HG02571 (cell line): ENCODE measurements around the gene MAFB.
"Not testable (repeated sequence)": the region's sequence is repeated elsewhere in the genome, so short reads cannot be mapped to it uniquely, and the experiment has no call there.

Source experiments
- ATAC-seq: cut with Tn5 transposase; IDR thresholded peaks from one replicate; pipeline ENCODE4 v1.9.1; 2021; ENCODE audit warnings: mild to moderate bottlenecking, moderate library complexity; ENCODE audit not compliant: unreplicated experiment

MAFB gene

DNA sequence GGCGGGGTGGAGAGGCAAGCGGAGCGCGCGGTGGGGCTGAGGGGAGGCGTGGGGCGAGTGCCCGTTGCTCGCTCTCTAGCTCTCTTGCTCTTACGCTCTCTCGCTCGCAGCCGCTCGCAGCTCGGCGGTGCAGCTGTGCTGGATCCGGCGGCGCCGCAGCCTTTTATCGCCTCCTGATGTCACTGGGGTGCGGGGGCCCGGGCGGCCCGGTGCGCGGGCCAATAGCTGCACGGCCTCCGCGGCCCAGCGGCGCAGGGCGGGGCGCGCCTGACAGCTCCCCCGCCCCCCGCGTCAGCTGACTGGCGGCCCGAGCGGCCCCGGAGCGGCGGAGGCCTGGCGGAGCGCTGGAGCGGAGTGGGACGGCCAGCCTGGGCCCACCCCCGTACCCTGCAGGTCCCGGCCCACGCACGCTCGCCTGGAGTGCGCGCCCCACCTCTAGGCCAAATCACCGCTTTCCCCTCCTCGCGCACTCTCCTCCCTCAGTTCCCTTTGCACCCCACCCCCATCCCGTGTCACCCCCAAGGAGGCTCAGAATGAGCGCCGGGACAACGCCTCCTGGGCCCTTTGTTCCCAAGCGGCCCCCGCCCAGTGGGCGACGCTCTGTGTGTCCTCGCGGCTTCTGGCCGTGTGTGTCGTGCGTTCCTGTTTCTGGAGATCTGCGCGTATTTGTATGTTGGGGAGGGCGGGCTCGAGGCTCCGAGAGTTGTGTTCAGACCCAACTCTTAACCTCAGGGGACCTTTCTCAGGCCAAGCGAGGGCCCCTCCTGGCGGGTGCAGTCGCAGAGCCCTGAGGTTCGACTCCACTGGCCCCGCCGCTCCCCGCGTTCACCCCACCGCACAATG, at the start of gene MAFB:
Gene MAFB, minus strand, starts transcription at position 137 of the 843 bp plus-strand sequence. CDS start 386 bp downstream, outside the sequence.
- no peak for ATAC-seq

DNA sequence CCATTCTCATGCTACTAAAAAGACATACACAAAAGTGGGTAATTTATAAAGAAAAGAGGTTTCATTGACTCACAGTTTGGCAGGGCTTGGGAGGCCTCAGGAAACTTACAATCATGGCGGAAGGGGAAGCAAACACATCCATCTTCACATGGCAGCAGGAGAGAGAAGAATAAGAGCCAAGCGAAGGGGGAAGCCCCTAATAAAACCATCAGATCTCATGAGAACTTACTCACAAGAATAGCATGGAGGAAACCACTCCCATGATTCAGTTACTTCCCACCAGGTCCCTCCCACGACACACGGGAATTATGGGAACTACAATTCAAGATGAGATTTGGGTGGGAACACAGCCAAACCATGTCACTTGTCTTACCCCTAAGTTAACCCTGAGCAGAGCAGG, 47.4 kb upstream of the MAFB start:
- not testable (repeated sequence) for ATAC-seq

DNA sequence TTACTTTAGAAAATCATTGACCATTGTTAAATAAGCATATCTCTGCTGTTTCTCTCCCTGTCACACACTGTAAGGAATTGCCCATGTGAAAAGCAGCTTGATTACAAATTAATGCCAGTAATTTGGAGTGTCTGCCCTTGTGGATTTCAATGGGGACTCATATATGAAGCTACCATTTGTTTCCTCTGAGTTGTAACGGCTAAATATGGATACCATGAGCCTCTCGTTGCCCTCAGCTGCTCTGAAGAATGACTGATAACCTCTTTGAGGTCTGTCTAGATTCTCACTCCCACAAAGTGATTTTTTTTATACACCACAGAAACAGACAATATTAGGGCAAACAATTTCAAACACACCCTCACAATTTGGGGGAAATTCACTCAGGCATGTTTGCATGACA, 40.0 kb upstream of the MAFB start:
- ATAC-seq, result no peak

DNA sequence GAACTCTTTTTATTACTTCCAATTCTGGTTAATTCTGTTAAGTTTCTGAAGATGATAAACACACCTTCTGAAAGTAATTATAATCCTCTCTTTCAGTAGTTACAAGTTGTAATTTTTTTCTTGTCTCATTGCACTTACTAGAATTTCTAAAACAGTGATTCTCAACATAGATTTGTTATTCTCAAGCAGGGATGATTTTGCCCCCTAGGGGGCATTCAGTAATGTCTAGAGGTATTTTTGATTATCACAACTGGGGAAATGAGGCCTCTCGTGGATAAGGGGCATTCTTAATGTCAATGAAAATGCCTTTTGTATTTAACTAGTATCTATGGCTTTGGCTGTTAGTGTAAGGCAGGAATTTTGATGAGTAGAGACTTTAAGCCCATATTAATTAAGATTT, 39.4 kb upstream of the MAFB start:
- ATAC-seq, result no peak

DNA sequence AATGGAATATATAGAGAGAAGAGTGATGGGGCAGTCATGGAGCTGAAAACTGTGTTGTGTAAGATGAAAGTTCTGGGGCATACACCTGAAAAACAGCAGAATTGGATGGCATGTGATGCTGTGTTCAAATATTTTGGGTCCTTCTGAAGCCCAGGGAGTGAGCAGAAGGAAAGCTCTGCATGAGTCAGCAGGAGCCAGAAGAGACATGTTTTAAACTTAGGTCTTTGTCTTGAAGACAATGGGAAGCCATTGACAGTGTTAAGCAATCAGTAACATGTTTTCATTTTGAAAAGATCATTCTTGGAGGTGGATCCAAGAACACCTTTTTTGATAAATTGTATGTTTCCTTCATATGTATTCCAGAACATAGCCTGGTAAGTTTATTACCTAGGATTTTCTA, 38.9 kb upstream of the MAFB start:
- ATAC-seq, result no peak

DNA sequence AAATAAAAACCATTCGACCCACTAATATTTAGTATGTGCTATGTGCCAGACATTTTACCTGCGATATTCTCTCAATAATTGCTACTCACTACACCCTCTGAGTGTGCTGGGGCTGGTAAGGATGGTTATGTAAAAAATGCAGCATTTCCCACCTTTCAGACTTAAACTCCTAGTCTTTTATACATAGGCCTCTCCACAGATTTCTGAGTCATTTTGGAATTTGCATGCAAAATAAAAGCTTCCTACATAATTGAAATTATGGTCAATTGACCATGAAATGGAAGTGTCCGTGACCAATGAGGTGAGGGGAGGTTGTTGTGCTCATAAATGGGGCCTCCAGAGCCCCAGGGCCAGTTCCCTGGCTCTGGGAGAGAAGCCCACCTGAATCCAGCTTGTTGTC, 37.7 kb upstream of the MAFB start:
- ATAC-seq, result no peak

DNA sequence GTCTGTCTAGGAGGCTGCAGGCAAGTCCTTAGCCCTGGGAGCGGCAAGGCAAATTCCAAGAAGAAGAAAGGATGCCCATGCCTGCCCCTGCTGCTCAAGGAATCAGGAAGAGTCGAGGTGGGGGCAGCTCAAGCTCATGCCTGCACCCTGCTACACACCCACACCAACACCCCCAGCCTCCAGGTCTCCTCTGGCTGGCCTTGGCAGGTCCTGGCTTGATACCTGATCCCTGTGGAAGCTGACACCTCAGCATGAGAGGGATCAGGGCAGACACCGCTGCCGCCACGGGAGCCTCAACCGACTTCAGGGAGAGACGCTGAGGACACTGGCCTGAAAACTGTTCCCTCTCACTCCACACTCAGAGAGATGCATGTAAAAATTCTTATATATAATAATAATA, 35.5 kb upstream of the MAFB start:
- ATAC-seq, result no peak

DNA sequence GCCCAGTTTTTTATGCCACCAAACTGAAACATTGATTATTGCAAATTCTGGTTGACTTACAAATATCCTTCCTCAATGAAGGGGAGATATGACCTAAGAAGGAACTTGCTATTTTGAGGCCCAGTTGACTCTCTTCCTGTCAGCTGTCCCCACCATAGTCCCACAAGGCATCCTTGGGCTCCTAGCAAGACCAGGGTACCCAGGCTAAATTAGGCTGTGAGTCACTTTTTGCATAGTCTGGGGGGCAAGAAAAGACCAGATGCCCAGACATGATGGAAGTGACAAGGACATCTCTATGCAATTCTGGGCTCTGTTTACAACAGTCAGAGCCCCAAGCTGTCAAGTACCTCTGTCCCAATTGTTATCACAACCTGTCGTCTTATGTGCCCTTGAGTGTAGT, 31.8 kb upstream of the MAFB start:
- ATAC-seq, result no peak

DNA sequence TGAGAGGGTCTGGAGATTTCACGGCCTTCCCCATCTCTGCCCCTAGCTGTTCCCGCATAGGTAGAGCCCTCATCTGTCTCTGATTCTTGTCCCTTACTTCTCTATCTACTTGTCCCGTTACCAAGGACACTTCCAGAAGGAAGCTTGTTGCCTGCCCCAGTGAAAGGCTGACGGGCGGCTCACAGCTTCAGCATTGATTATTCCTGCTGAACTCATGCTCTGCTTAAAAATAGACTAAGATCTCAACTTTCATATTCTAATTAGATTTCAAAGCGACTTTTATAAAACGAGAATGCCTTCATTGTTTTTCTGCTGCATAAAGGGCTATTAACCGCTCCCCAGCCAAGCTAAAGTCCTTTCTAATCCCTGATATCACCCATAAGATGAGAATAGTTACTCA, 31.1 kb upstream of the MAFB start:
- no peak for ATAC-seq

DNA sequence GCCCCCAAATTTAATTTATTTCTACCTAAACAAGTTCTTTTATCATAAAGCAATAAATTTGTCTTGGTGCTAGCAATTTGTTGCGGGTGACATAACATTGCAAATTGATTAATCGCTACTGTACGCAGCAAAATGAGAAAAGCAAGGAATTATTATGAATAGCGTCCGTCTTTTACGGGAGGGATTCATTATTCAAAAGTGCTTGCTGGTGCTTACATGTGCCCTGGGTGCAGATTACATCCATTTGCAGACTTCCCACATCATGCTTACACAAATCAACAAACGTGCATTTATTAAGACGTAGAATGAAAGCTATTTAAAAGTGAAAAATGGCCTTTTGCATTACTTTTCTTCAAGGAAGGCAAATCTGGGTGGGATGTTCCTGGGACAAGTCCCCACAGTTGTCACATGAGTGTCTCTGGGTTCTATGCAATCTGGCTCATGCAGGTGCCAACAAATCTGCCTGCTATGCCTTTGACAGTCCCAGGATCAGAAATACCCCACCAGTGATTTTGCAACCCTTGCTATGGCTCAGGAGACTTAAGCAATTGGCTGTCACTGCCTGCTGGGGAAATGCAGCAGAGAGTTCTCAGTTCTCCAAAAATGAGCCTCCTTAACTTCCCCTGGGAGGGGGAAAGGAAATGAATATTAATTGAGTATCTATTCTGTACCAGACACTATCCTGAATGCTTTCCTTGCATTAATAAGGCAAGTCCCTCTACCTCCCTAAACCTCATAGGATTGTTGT, 30.1 kb upstream of the MAFB start:
- ATAC-seq, result no peak

DNA sequence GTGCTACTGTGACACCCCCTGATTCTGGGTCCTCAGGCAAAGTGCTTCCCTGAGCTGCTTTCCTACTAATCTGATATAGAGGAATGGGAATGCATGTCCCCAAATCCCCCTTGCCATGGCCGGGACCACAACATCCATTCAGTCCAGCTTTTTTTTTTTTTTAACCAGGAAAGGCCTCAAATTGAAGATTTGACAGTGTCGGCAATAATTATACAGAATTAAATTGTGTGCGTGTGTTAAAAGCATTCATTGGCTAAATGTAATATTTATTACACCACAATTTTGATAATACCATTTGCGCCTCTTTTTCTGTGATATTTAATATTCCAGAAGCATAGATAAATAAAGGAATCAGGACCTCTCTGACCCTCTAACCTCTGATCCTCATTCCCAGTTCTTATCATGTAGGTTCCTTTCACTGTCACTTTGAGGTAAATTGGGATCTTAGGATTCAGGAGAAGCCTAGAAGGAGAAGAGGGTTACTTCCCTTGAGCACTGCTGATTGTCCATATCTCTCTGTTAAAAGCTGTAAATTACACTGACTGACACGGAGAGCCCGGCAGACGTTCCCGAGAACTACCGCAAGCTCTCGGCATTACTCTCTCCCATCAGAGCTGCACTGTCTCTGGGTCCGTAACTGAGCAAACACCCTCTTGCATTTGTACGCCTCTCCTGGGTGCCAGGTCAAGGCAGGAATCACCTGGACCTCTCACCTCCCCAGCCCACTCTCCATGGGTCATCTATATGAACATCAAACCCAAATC, 29.4 kb upstream of the MAFB start:
- no peak for ATAC-seq

DNA sequence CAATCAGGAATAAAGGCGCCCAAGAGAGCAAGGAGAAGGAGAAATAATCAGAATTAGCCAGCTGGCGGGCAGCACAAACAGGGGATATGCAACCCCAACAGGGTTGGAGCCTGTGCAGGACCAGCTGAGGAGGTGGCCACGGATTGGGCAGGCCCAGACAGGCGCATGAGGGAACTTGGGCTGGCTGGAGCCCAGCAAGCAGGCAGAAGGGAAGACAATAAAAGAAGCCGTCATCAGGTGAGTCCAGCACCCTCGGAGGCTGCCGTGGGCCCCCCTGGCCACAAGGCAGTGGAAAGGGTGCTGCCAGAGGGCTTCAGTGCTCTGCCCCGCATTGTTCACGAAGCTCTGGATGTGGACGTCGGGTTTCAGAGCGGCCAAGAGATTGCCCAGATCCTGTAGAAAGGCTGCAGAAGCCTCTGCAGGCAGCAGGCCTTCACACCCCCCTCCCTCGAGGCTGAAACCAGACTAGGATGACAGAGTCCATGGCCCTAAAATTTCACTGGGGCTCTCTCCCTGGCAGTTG, 28.4 kb upstream of the MAFB start:
- ATAC-seq, result no peak

DNA sequence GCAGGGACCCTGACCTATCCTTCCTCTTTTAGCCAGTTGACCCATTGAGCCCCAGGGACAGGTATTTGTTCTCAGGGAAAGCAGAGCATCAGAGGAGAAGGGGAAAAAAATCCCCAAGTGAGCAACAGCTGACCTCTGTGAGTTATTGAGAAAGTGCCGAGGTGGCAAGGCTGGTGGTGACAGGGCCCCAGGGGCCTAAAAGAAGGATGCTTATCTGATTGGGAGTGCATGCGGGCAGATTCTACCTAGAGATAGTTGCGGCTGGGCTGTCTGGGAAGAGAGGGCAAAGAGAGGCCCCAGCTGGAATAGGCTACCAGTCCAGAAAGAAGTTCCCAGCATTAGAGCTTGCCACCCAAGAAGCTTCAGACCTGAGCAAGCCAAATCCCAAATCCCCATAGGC, 26.5 kb upstream of the MAFB start:
- ATAC-seq, result no peak

DNA sequence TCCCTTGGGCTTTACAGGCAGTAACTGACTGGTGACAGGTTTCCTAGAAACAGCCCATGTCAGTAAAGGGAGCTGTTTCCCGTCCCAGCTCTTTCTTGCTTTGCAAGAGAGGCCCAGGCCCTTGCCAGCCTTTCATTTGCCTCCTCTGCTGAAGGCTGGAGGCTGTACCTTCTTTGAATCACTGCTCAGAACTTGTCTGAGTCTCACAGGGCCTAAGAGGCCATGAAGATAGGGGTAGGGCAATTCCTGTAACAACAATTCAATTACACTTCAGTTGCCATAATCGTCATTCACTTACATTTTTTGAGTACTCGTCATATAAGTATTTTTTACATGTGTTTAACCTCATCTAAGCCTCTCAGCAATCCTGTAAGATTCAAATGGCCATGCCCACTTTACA, 25.9 kb upstream of the MAFB start:
- ATAC-seq, result no peak

DNA sequence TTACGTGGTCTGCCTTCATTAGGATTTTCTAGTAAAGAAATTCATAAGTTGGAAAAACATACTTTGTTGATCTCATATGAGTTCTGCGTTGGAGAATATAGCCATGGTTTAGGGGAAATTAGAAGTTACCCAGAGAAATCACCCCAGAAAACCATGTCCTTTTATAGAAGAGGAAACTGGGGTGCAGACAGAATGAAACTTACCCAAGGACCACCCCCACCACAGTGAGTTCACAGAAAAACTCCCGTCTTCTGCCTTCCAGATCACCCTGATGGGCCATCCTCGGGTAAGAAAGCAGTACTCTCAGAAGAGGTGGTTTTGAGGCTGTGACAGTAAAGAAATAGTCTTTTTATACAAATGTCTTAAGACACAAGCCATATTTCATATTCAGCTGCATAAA, 25.1 kb upstream of the MAFB start:
- no peak for ATAC-seq

DNA sequence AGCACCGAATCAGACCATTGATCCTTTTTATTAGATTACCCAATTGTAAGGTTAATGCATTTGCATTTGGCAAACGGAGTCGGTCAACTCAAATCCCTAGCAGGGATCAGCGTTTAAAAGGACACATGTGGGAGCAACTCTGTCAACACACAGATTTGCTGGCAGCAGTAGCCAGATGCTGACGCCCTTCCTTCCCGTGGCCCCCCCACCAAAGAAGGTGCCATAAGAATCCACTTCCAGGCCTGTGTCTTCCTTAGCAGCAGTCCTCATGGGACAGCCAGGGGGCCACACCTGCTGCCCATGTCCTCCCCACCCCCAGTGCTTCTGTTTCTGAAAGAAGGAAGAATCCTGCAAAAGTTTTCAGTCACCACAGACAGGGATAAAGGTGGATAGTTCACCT, 24.5 kb upstream of the MAFB start:
- ATAC-seq, result no peak

DNA sequence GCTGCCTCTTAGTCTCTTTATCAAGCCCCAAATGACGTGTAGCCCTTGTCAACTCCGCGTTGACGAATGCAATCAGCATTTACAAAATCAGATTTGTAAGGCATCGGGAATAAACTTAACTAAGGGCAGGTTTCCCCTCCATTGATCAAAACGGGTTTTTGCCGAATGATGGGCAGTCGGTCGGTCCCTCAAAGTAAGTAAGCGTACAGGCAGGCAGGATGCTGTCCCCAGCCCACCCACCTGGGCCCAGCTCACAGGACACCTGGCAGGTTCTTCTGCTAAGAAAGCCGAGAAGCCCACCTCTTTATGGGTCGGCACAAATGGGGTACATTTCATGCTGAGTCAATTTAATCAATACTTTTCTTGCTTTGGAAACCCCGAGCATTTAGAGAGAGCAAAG, 22.0 kb upstream of the MAFB start:
- no peak for ATAC-seq

DNA sequence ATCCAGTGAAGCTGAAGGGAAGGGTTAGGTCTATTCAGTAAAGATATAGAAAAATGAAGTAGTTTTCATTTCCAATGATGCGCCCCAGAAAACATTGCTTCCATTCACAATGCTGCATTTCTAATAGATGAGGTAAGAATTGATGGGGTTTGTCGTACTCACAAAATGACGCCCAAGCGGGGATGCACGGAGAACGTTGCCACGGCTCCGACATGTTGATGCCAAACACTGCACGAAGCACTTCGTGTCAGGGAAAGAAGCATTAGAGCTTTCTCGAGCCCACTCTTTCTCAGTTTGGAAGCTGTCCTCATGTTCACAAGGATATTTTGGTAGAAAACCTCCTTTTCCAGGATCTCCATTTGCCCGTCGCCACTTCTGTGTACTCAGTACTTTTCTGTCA, 21.6 kb upstream of the MAFB start:
- no peak for ATAC-seq

DNA sequence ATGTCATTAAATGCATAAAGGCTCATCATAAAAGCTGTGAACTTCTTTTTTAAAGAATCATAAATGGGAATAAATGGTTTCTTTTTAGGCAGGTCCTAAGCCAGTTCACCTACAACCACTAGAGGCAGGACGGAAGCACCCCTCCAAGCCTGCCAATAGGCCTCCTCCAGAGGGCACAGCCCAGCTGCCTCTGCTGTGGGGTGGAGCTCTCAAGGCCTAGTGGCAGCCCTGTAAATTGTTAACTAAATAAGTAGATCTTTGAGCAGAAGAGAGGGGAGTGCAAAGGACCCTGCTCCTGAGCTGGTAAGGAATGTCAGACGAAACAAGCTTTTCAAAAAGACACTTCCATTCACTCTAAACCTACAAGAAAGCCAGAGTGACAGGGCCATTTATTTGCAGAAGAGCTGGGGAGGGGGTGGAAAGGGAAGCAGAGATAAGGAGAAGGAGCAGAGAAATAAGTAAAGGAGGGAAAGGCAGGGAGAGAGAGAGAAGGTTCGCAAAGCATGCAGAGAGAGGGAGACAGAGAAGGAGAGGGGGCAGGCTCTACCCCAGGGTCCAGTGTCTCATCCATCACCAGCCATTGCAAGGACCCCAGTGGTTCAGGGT, 18.0 kb upstream of the MAFB start:
- no peak for ATAC-seq

DNA sequence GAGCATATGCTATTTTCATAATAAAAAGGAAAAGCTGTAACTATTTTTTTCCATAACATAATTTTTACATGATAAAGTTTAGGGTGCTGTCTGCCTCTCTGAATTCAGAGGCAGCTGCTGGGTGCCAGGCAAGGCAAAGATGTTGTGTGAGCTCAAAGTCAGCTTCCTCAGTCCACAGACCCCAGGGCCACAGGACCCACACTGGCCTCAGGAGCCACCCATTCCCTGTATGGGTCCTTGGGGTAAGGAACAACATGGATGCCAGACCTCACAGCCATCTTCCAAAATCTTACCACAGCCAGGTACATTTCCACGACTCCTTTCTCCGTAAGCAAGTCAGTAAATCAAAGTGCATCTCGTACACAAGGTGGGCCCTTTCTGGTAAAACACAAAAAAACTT, 16.4 kb upstream of the MAFB start:
- ATAC-seq, result no peak

DNA sequence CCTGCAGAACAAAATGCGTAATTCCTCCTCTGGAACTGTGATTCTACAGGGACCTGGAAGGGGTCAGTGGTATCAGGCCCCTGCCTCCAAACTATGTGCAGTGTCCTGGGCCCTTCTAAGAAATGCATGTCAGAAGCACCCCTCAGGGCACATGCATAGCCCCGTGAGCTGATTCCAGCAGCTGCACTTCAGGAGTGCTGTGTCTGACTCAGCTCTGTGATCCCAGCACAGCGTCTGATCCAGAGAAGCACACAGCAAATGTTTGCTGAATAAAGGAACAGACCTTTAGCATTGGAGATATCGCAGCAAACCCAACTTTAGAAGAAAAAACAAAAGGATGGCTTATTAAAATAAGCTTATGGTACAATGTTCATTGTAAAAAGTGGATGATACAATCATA, 15.8 kb upstream of the MAFB start:
- no peak for ATAC-seq
